Stimulated activated CD4-positive, alpha-beta T cell treated with anti-CD3 and anti-CD28 coated beads, TNF-alpha, amount 100 ng/mL, for 48 hours (primary cell): Measurements from ENCODE around the gene PTPN12.
"Not testable (repeated sequence)": the region's sequence is repeated elsewhere in the genome, so short reads cannot be mapped to it uniquely, and the experiment has no call there.

Experiments
- DNase-seq, 3 donors: peaks; one replicate each; pipeline ENCODE4 v3.0.0-alpha.2; 2020; ENCODE audit warnings: low read depth in 3 of 3

Gene PTPN12

DNA sequence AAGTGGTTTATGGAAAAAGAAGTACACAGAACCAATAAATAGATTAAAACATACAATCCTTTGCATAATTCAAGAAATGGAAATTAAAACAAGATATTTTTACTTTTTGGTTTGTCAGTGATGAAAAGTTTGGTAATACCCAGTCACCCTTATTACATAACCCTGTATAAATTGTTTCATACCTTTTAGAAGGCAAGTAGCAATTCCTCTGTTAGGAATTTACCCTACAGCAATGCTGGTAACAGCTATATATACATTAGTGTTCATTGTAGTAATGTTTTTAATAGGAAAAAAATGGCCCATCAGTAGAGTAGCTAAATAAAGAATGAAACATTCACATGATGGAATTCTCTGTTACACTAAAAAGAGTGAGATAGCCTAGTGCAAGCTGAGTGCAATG, 42.7 kb downstream of the PTPN12 start:
- no peak for DNase-seq

DNA sequence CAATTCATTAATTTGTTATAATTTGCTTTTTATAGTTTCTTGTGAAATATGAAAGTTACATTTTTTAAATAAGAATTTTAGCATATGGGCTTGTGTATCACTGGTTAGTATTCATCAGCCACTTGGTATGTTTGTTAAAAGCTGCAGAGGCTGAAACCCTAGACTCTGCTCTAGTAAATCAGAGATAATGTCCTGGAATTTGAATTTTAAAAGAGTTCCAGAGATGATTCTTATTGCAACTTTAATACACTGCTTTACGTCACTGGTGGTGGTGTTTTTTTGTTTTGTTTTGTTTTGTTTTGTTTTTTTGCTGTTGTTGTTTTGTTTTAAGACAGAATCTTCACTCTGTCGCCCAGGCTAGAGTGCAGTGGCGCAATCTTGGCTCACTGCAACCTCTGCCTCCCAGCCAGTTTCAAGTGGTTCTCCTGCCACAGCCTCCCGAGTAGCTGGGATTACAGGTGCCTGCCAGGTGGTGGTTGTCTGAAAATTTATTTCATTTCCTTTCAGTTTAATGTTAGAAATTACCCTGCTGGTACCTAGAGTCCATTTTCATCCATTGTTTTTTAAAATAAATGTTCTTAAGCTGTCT, 43.8 kb downstream of the PTPN12 start:
- no peak for DNase-seq

DNA sequence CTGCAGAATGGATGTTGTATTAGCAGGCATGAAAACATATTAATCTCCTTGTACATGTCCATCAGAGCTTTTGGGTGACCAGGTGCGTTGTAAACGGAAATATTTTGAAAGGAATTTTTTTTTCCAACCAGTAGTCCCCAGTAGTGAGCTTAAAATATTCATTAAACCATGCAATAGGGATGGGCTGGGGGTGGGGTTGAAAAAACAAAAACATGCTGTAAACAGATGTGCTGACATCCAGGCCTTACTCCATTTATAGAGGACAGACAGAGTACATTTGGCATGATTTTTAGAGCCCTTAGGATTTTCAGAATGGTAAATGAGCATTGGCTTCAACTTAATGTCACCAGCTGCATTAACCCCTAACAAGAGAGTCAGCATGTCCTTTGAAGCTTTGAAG, 50.2 kb downstream of the PTPN12 start:
- DNase-seq = no peak

DNA sequence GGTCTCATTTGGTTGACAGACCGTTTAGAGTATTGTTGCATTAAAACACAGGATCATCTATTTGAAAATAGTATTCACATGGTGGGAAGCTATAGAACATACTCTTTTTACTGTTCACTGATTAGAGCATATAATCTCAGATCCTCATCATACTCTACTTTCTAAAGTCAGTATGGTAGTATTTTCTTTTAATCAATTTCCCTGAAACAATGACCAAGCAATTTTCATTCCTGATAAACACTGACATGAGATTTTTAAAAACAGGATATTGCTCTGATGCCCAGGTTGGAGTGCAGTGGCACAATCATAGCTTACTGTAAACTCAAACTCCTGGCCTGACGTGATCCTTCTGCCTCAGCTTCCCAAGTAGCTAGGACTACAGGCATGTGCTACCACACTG, 63.9 kb downstream of the PTPN12 start:
- no peak for DNase-seq

DNA sequence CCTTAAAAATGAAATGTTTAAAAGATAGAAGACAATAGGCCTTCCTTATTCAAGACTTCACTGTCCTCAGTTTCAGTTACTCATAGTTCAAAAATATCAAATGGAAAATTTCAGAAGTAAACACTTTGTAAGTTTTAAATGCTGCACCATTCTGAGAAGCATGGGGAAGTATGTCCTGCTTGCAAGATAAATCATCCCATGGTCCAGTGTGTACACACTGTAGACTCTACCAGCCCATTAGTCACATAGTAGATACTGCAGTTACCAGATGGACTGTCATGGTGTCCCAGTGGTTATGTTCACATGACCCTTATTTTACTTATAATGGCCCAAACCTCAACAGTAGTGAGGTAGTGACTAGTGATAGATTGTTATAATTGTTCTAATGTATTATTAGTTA, 69.5 kb downstream of the PTPN12 start:
- DNase-seq = no peak

DNA sequence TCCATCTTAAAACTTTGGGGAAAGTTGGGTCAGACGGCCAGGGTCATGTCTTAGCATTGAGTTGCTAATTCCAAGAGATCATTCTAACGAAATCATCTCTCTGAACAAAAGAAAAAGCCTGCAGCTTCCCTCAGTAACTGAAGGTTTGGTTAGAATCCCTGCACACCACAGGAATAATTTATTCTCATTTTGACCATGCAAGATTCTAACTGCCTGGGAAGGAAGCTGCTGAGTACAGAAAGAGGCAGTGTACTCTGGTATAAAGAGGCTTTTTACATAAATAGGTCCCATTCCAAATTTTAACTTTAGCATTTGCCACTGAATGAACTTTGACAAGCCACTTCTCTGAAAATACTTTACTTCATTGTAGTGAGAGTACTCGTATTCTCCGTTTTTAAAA, 82.2 kb downstream of the PTPN12 start:
- no peak for DNase-seq

DNA sequence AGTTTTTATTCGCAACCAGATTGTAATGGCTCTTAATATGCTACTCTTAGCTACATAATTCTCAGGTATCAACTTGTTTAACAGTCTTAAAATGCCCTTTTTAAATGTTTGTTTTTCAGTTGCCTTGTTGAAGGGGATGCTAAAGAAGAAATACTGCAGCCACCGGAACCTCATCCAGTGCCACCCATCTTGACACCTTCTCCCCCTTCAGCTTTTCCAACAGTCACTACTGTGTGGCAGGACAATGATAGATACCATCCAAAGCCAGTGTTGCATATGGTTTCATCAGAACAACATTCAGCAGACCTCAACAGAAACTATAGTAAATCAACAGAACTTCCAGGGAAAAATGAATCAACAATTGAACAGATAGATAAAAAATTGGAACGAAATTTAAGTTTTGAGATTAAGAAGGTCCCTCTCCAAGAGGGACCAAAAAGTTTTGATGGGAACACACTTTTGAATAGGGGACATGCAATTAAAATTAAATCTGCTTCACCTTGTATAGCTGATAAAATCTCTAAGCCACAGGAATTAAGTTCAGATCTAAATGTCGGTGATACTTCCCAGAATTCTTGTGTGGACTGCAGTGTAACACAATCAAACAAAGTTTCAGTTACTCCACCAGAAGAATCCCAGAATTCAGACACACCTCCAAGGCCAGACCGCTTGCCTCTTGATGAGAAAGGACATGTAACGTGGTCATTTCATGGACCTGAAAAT, 89.7 kb downstream of the PTPN12 start:
- DNase-seq = no peak

DNA sequence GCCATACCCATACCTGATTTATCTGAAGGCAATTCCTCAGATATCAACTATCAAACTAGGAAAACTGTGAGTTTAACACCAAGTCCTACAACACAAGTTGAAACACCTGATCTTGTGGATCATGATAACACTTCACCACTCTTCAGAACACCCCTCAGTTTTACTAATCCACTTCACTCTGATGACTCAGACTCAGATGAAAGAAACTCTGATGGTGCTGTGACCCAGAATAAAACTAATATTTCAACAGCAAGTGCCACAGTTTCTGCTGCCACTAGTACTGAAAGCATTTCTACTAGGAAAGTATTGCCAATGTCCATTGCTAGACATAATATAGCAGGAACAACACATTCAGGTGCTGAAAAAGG, 90.2 kb downstream of the PTPN12 start:
- no peak for DNase-seq

DNA sequence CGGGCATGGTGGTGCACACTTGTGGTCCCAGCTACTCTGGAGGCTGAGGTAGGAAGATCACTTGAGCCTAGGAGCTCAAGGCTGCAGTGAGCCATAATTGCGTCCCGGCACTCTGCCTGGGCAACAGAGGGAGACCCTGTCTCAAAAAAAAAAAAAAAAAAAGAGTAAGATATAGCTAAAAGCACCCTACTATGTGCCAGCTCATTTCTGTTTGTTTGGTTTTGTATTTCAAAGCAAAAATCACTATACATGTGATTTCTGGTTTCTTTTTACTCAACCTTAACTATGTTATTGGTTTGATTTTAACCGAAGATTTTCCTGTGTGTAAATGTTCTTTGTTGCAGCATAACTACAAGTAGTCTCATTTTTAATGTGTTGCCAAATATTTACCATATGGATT, 92.7 kb downstream of the PTPN12 start:
- DNase-seq = no peak

DNA sequence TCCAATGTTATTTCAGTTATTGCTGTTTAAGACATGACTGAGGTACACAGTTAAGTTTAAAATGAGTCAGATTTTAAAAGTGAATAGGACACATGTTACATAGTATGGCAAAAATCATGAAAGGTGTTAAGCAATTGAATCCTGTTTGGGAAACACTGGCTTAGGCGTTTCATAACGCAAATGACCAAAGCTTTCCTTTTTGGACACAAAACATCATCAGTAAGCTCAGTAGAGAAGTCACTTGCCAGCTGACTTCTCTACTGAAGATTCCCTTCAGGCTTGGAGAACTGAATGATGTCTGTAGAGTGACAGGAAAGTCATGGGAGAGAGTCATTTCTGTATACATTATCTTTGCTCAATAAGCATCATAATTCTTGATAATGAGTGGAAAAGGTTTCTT, 94.7 kb downstream of the PTPN12 start:
- no peak for DNase-seq

DNA sequence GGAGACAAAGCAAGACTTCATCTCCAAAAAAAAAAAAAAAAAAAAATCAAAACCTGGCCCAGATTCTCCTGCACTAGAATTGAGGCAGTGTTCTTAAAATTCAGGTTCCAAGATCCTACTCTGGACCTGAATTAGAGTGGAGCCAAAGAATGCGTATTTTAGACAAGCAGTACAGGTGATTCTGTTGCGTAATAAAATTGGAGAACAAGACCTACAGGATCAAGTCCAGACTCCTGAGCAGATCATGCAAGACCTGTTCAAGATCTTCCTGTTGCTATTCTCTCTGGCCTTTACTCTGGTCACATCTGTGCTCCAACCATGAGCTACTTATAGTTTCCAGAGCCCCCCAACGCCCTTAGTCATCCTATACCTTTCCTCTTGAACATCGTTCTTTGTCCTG, 107.7 kb downstream of the PTPN12 start:
- DNase-seq = no peak

DNA sequence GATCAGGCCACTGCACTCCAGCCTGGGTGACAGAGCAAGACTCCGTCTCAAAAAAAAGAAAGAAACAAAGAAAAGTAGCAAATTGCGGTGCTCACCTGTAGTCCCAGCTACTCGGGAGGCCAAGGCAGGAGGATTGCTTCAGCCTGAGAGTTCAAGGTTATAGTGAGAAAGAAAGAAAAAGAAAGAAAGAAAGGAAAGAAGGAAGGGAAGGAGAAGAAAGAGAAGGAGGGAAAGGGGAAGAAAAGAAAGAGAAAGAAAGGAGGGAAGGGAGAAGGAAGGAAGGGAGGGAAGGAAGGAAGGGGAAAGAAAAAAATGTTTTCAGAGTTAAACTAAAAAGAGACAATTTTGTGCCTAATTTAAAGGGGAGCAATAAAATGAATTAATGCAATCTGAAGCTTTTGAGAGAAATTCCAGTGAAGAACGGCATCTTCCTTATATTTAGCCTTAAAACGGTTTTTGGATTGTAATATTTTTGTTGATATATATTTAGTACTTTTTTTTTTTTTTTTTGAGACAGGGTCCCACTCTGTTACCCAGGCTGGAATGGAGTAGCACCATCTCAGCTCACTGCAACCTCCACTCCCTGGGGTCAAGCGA, 111.7 kb downstream of the PTPN12 start:
- no peak for DNase-seq

DNA sequence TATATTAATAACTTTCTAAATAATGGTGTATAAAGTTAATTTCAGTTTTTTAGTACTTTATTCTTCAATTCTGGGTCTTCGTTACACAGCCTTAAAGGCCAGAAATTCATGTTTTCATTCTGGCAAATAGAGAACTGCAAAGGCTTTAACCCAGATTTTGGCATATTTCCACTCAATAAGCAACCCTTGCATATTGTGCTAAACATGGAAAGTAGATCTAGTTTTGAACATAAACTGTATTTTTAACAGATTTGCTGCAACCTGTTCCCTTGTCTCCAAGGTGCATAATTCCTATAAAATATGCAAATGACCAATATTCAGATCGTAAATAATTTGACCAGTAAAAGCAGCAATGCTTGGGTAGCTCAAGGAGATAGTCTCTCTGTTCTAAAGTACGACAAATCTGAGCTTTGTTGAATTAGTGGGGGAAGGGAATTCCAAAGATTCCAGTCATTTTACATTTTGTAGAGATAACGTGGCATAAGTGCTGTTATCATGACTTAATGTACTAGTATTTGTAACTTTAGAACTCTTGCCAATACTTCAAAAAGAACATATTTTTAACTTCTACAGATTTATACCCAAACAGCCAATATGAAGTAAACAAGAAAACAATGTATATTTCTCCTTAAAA, 112.7 kb downstream of the PTPN12 start:
- DNase-seq = no peak

DNA sequence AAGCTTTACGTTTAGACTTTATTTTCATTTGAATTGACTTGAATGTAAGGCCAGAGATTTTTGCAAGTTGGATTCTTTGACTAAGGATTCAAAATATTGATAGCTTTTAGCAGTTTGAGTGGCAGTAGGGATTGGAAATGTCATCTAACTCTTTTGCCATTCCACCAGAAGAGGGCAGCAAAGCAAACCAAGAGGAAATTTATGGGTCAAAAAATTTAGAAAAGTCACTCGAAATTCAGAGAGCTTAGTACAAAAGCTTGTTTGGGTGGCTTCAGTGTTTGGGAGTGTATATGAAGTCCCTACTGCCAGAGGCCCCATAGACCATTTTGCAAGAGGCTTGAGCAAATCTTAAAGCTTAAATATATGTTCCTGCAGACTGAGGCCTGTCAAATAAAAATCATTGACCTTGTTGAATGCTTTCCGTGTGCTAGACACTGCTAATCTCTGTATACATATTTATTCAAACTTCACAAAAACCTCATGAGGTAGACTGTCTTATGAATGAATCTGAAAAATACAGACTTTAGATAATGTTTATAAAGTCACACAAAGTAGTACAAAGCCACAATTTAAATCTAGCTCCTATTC, 114.6 kb downstream of the PTPN12 start:
- peak in 1 of 3 donors; percentile 27 for DNase-seq

DNA sequence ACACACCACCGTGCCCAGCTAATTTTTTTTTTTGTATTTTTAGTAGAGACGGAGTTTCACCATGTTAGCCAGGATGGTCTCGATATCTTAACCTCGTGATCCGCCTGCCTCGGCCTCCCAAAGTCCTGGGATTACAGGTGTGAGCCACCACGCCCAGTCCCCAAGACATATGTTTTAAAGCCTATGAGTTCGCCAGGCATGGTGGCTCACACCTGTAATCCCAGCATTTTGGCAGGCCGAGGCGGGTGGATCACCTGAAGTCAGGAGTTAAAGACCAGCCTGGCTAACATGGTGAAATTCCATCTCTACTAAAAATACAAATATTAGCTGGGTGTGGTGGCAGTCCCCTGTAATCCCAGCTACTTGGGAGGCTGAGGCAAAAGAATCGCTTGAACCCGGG, 115.7 kb downstream of the PTPN12 start:
- not testable (repeated sequence) for DNase-seq

DNA sequence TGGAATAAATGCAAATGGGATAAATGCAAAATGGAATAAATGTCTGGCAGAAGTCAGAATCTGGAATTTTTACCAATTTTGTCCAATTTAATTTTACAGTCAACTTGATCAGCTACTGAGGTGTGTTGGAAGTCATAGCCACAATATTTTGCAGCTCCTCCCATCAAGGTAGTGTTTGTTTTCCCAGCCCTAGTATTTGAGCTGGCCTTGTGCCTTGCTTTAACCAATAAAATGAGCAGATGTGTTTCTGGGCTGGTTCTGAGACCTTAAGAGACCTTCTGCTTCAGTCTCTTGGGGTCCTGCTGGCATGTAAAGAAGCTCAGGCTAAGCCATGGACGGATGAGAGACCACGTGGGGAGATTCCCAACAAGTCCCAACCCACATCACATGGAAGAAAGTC, 116.5 kb downstream of the PTPN12 start:
- DNase-seq = no peak

DNA sequence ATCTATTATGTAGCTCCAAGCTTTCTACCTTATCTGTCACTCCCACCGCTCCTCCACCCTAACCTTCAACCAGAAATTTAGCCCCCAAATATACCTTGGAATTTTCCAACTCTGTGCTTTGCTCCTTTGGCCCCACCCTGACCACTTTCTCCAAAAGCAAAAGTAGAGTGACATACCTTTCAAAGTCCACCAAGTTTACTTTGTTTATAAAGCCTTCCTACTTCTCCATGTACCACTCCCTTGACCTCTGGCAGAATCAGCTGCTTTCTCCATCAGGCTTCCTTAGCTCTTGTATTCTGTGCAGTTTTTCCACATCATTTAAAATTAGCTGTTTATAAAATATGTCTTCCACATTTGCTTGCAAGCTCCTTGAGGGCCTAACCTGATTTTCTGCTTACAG, 118.3 kb downstream of the PTPN12 start:
- DNase-seq = no peak

DNA sequence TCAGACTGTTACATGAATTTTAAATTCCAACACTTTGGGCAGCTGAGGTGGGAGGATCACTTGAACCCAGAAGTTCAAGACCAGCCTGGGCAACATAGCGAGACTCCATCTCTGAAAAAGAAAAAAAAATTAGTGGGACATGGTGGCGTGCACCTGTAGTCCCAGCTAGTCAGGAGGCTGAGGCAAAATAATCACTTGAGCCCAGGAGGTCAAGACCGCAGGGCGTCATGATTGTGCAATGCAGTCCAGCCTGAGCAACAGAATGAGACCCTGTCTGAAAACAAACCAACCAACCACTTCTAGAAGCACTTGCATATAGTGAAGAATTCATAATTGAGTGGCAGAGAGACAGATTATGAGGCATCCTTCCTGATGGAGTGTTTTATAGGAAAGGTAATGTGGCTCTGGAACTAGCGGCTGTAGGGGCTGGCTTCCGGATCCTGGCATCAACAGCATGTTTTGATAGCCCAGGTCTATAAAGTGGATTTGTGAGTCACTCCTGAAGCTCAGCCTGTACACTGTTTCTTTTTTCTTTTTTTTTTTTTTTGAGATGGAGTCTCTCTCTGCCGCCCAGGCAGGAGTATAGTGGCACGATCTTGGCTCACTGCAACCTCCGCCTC, 118.9 kb downstream of the PTPN12 start:
- DNase-seq = no peak

DNA sequence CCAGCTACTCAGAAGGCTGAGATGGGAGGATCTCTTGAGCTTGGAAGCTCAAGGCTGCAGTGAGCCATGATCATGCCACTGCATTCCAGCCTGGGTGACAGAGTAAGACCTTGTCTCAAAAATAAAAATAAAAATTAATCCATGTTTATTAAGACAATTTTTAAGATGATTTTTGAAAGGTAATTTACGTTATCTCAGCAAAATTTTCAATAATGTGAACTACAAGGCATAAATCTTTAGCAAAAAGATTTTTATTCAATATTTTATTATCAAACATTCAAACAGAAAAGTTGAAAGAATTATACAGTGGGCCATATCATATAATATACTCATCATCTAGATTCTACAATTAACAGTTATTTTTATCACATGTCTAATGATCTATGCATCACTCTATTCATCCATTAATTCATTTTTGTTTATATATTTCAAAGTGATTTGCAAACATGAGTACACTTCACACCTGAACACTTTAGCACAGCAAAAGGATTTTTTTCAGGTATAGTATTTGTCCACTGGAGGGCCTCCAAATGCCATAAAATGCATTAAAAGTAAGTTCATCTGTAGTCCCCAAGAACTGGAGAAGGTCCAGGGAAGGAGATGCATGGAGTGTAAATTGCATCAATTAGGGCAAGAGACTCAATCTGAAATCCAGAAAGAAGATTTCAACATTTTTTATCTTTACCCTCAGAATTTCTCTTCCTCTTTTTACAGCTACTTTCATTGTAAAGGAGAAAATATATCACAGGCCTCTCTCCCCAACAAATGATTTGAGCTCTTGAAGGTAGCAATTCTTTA, 120.5 kb downstream of the PTPN12 start:
- DNase-seq = peak in 1 of 3 donors; percentile 8

DNA sequence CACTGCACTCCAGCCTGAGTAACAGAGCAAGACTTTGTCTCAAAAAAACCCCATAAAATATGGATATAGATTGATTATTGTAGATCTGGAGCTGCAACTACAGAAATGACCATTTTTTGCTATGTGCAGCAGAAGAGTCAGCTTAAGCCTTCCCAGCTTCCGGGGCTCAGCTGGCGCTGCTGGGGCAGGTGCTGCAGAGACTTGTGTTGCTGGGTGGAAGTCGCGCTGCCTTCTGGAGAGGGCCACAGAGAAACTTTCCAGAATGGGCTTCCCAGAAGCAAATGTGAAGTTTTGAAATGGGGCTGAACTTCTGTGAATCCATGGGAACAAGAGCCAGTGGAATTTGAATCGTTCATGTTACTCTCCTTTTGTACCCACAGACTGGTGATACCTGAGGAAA, 121.8 kb downstream of the PTPN12 start:
- DNase-seq = no peak

DNA sequence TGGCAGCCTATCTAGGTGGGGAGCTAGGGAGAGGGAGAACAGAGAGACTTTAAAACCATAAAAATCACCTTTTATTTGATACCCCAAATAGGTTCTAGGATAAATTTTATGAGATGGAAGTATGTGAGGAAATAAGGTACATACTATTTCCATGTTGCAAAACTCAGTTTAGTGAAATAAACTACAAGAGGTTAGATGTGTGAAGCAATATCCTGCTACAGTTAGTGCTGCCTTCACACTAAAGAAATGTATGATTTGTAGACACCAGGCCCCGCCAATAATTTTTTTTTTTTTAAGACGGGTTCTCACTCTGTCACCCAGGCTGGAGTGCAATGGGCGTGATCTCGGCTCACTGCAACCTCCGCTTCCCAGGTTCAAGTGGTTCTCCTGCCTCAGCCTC, 124.7 kb downstream of the PTPN12 start:
- DNase-seq = no peak
